Motor neuron (in vitro differentiated cells): ENCODE measurements around the gene PSMB4. TPM values are rescaled to one million over a fixed set of nuclear protein-coding genes. Genes with fewer than 3 reads are reported as not detected.
"Not testable (repeated sequence)": the region's sequence is repeated elsewhere in the genome, so short reads cannot be mapped to it uniquely, and the experiment has no call there.

ENCODE experiments used
- ATAC-seq, 8 experiments: fragments of 200-7000 bp; cut with Tn5 transposase; replicated peaks in 6 of 8; 2 replicates each; pipeline ENCODE4 v1.8.0; 2021; ENCODE audit warnings: mild to moderate bottlenecking in 8 of 8, moderate library complexity in 8 of 8
- H3K27ac ChIP-seq, 2 donors: fragments of 250-450 bp; sonication (Bioruptor Pico); 2 replicates each; pipeline ENCODE4 v1.9.0; 2021; ENCODE audit warnings: antibody characterized with exemption in 2 of 2, mild to moderate bottlenecking in 2 of 2, moderate library complexity in 1 of 2
- H3K4me1 ChIP-seq, 2 donors: fragments of 250-450 bp; sonication (Bioruptor Pico); replicated peaks in 1 of 2; 2 replicates each; pipeline ENCODE4 v1.6.1; 2021; ENCODE audit warnings: antibody characterized with exemption in 2 of 2, mild to moderate bottlenecking in 2 of 2, moderate library complexity in 1 of 2
- H3K4me3 ChIP-seq, 5 donors: fragments of 250-450 bp; sonication (Bioruptor Pico); 2 replicates each; pipeline ENCODE4 v1.9.0; 2021; ENCODE audit warnings: antibody characterized with exemption in 5 of 5, mild to moderate bottlenecking in 5 of 5, moderate library complexity in 4 of 5
- WGBS, 10 experiments: fragments of 450-650 bp; shearing (Covaris generic); methylation state at CpG; one replicate each; pipeline ENCODE4 v1.0.0; 2022; 5-methylcytosine and 5-hydroxymethylcytosine counted together
- in situ Hi-C, 9 experiments: fragments of 400-800 bp; cut with MboI; loops; one replicate each; pipeline ENCODE4 v1.15.0; 2021; ENCODE audit warnings: low sequenced_read_pairs in 9 of 9, low pct_unique_long_range_greater_than_20kb in 2 of 9; ENCODE audit not compliant: unreplicated experiment in 9 of 9
- total RNA-seq, 8 experiments: library from RNA; unstranded; fragments of 300-600 nt; gene quantifications; 2 replicates each; pipeline versions ENCODE4 v1.2.3 to v1.2.4, GENCODE V29; 2022

The PSMB4 gene
- total RNA-seq, 8 experiments from 2014 or later: 299 to 475 (median 369) TPM

DNA sequence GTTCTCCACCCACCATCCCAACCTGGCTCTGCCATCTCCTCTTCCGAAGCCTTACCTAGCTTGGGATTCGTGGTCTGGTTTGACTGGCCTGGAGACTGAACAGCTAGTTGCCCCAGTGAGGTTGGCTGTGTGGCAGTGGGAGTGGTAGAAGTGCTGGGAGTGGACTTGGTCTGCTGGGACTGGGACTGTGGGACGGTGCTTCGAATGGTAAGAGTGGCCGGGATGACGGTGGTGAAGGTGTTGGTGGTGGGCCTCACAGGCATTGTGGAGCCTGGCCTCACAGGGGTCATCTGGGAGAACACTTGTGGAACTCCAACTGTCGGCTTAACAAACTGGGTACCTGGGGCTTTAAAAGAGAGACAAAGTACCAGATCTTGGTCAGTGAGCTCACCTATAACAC, 28.7 kb downstream of the PSMB4 start:
- in situ Hi-C loops: loop anchor here in 1 of 9 experiments (25.0 kb wide), 1 partner anchor 309 kb away; no protein-coding TSS in a partner anchor
- no peak overlapping the region for H3K27ac ChIP-seq
- H3K4me1 ChIP-seq: no peaks in the 10 kb centered on the region
- WGBS, 10 experiments: 90 to 100% (median 100%) methylated on average over 2 to 7 of the region's 7 CpGs; no CpG with 5 or more reads in 3 of the 10 experiments
- no peak for ATAC-seq
- no peak overlapping the region for H3K4me3 ChIP-seq

DNA sequence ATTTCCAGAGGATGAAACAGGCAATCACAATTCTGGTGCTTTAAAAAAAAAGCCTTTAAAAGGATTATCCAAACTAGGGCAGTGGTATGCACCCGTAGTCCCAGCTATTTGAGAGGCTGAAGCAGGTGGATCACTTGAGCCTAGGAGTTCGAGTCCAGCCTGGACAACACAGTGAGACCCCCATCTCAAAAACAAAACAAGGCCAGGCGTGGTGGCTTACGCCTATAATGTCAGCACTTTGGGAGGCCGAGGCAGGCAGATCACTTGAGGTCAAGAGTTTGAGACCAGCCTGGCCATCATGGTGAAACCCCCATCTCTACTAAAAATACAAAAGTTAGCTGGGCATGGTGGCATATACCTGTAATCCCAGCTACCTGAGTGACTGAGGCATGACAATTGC, 34.5 kb downstream of the PSMB4 start:
- WGBS, 10 experiments: 85 to 100% (median 100%) methylated on average over 1 to 5 of the region's 5 CpGs; no CpG with 5 or more reads in 1 of the 10 experiments
- not testable (repeated sequence) for ATAC-seq, H3K27ac ChIP-seq, H3K4me3 ChIP-seq, H3K4me1 ChIP-seq
- in situ Hi-C loops: loop anchor here in 1 of 9 experiments (25.0 kb wide), 1 partner anchor 303 kb away; no protein-coding TSS in a partner anchor

DNA sequence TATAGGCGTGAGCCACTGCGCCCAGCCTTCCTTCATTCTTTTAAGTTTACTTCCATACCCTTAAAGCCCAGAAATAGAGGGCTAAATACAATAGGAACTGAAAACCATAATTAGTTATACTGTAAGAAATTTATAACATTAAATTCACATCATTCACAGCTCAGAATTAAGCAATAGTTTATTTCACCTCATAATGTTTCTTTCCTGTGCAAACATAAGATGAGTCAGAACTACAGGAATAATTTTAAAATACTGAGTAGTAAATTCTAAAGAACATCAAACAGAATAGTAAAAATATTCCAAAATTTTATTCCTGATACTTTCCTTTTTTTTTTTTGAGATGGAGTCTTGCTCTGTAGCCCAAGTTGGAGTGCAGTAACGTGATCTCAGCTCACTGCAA, 35.8 kb downstream of the PSMB4 start:
- in situ Hi-C loops: loop anchor here in 1 of 9 experiments (25.0 kb wide), 1 partner anchor 302 kb away; no protein-coding TSS in a partner anchor
- Histone ChIP-seq H3K4me3 (no peak overlapping the region), H3K27ac (no peak overlapping the region), H3K4me1 (no peaks in the 10 kb centered on the region)
- no peak for ATAC-seq
- 83 to 100% (median 100%) methylated on average over 1 to 3 of the region's 3 CpGs; no CpG with 5 or more reads in 3 of the 10 experiments for WGBS, 10 experiments

DNA sequence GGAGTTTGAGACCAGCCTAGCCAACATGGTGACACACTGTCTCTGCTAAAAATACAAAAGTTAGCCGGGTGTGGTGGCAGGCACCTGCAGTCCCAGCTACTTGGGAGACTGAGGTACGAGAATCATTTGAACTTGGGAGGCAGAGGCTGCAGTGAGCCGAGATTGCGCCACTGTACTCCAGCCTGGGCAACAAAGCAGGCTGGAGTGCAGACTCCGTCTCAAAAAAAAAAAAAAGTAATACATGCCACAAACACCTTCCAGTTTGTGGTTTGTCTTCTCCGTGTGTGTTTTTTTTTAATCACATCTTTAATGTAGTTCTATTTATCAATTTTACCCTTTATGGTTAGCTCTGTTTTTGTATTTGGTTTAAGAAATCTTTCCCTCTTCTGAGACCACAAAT, 37.6 kb downstream of the PSMB4 start:
- H3K4me1 ChIP-seq: no peaks in the 10 kb centered on the region
- in situ Hi-C loops: loop anchor here in 1 of 9 experiments (25.0 kb wide), 1 partner anchor 300 kb away; no protein-coding TSS in a partner anchor
- WGBS, 10 experiments: 59 to 100% (median 92%) methylated on average over 2 to 6 of the region's 6 CpGs
- H3K27ac ChIP-seq: no peak overlapping the region
- H3K4me3 ChIP-seq: no peak overlapping the region
- ATAC-seq: no peak

DNA sequence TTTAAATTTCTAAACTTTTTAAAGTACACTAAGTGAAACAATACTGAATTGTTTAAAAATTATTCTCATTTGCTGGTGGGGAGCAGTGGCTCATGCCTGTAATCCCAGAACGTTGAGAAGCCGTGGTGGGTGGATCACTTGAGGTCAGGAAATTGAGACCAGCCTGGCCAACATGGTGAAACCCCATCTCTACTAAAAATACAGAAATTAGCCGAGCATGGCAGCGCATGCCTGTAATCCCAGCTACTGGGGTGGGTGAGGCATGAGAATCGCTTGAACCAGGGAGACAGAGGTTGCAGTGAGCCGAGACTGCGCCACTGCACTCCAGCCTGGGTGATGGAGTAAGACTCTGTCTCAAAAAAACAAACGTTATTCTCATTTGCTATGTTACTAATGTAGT, 38.0 kb downstream of the PSMB4 start:
- not testable (repeated sequence) for H3K4me3 ChIP-seq, ATAC-seq, H3K4me1 ChIP-seq, H3K27ac ChIP-seq
- in situ Hi-C loops: loop anchor here in 1 of 9 experiments (25.0 kb wide), 1 partner anchor 300 kb away; no protein-coding TSS in a partner anchor
- WGBS, 10 experiments: 44 to 95% (median 93%) methylated on average over 2 to 8 of the region's 8 CpGs

DNA sequence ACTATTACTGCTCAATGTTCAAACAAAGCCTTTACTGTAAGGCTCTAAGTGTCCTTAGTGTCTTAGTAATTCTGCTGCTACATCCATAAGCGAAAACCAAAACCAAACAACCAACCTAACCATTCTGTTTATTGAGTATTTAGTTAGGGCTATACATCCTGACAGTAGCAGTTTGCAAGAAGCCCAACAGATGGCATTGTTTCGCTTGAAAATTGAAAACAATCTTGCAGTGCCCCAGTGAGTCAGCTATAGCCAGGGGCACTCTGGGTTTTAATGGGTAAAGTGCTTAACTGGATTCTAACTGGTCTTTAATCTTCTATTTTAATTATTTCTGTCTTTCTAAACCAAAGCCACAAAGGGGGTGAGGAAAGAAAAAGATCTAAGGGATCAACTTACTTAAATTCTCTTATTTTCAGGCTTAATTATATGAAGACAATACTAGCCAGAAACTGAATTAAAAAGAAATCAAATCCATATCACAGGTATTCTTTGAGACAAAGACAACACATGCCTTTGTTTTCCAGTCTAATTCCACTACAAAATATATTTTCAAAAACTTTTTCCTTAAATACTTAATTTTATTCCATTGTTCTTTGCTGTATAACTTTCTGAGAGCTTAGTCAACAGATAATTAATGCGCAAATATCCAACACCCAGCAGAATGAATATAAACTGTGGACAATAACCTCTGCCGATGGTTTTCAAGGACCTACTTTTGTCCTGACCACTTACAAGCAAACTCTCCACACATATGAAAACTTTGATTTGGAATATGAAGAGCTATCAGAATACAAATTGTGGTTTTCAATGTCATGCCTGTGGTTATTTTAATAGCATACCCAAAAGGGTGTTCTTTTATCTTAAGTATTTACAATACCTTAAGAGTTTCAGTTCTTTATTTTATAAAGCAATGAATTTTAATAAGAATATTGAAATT, 44.7 kb downstream of the PSMB4 start:
- no peak overlapping the region for H3K27ac ChIP-seq
- no peaks in the 10 kb centered on the region for H3K4me1 ChIP-seq
- in situ Hi-C loops: loop anchor here in 1 of 9 experiments (25.0 kb wide), 1 partner anchor 293 kb away; no protein-coding TSS in a partner anchor
- peak; percentile 70 to 99 (median 82) for ATAC-seq
- 14 to 70% (median 46%) methylated on average over 1 to 4 of the region's 4 CpGs for WGBS, 10 experiments
- H3K4me3 ChIP-seq: no peak overlapping the region

DNA sequence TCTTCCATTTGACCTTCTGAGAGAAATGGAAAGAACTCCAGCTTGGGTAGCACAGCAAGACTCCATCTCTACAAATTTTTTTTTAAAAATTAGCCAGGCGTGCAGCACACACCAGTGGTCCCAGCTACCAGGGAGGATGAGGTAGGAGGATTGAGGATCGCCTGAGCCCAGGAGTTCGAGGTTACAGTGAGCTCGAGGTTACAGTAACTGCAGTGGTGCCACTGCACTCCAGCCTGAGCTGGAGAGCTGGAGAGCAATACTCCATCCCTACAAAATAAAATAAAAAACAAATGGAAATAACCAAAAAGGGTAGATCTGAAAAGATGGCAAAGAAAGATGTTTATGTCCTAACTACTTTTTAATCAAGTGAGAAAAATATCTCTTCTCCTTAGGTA, 45.4 kb downstream of the PSMB4 start:
- Histone ChIP-seq H3K27ac (no peak overlapping the region), H3K4me3 (no peak overlapping the region), H3K4me1 (no peaks in the 10 kb centered on the region)
- 57 to 100% (median 87%) methylated on average over 2 to 4 of the region's 4 CpGs for WGBS, 10 experiments
- no peak for ATAC-seq
- in situ Hi-C loops: loop anchor here in 1 of 9 experiments (25.0 kb wide), 1 partner anchor 293 kb away; no protein-coding TSS in a partner anchor

DNA sequence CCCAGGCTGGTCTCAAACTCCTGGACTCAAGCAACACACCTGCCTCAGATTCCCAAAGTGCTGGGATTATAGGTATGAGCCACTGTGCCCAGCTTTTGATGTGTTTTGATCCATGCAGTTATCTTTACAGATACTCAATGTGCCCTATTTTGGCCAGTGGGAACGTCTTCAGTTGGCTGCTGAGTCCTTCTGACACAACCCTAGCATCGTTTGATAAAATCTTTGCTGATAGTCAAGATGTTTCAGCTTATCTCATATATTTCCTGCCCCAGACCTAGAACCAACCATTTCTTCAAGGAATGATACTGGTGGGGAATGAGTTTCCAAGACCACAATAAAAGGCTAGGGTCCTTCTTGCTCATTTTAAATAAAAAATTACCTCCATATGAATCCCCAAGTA, 48.3 kb downstream of the PSMB4 start:
- in situ Hi-C loops: loop anchor here in 1 of 9 experiments (25.0 kb wide), 1 partner anchor 290 kb away; no protein-coding TSS in a partner anchor
- no peak for ATAC-seq
- Histone ChIP-seq H3K4me1 (no peaks in the 10 kb centered on the region), H3K27ac (no peak overlapping the region), H3K4me3 (no peak overlapping the region)
- WGBS, 10 experiments: 25 to 100% (median 100%) methylated on average over 1 to 2 of the region's 2 CpGs; no CpG with 5 or more reads in 3 of the 10 experiments

Other genes starting within 250 kb of the PSMB4 start
- 1 to 10 TPM in 3 of 8 experiments, under 1 TPM in 5; 0.25 to 1.6 (median 0.55) TPM for gene TNFAIP8L2, start 242.9 kb upstream of the PSMB4 start, total RNA-seq
- 10 to 100 TPM in 5 of 8 experiments, 1 to 10 TPM in 3; 4.4 to 31.2 (median 18.1) TPM for gene LYSMD1, start 233.7 kb upstream of the PSMB4 start, total RNA-seq
- gene SCNM1, start 233.4 kb upstream of the PSMB4 start, total RNA-seq: 100 to 1,000 TPM in 2 of 8 experiments, 10 to 100 TPM in 6; 41.0 to 115 (median 77.1) TPM
- gene TMOD4, start 223.6 kb upstream of the PSMB4 start, total RNA-seq: 1 to 10 TPM in 3 of 8 experiments, under 1 TPM in 3, not detected in 2; 0.27 to 2.0 (median 0.96) TPM
- gene VPS72, start 209.4 kb upstream of the PSMB4 start, total RNA-seq: 100 to 1,000 TPM in 3 of 8 experiments, 10 to 100 TPM in 5; 34.2 to 146 (median 83.1) TPM
- gene PIP5K1A, start 201.0 kb upstream of the PSMB4 start, total RNA-seq: 100 to 1,000 TPM in 1 of 8 experiments, 10 to 100 TPM in 7; 44.2 to 113 (median 62.5) TPM
- 100 to 1,000 TPM; 187 to 376 (median 247) TPM for gene PSMD4, start 144.8 kb upstream of the PSMB4 start, total RNA-seq
- 10 to 100 TPM in 7 of 8 experiments, 1 to 10 TPM in 1; 8.9 to 33.2 (median 21.9) TPM for gene ZNF687, start 117.3 kb upstream of the PSMB4 start, total RNA-seq
- 10 to 100 TPM; 45.0 to 64.7 (median 55.6) TPM for gene PI4KB, start 72.2 kb upstream of the PSMB4 start, total RNA-seq
- 100 to 1,000 TPM in 1 of 8 experiments, 10 to 100 TPM in 7; 21.2 to 107 (median 37.7) TPM for gene RFX5, start 52.3 kb upstream of the PSMB4 start, total RNA-seq
- gene SELENBP1, start 26.9 kb upstream of the PSMB4 start, total RNA-seq: 100 to 1,000 TPM in 1 of 8 experiments, 10 to 100 TPM in 3, 1 to 10 TPM in 4; 1.4 to 135 (median 11.7) TPM
- gene POGZ, start 59.9 kb downstream of the PSMB4 start, total RNA-seq: 10 to 100 TPM; 13.2 to 98.2 (median 55.7) TPM
- 1 to 10 TPM in 4 of 8 experiments, under 1 TPM in 4; 0.20 to 4.4 (median 1.6) TPM for gene CGN, start 111.8 kb downstream of the PSMB4 start, total RNA-seq
- 10 to 100 TPM in 5 of 8 experiments, 1 to 10 TPM in 2, under 1 TPM in 1; 0.87 to 33.7 (median 24.6) TPM for gene TUFT1, start 140.7 kb downstream of the PSMB4 start, total RNA-seq
- 10 to 100 TPM; 13.9 to 38.7 (median 31.0) TPM for gene SNX27, start 212.5 kb downstream of the PSMB4 start, total RNA-seq